ENCODE measurements around the gene ZC3H4. TPM values are rescaled to one million over a fixed set of nuclear protein-coding genes. Genes with fewer than 3 reads are reported as not detected.

ZC3H4 gene
- total RNA-seq, 1 experiment from 2014 or later = 45.1 TPM

- no peak; the same call in 1 of the 2 replicates for TF ChIP-seq CBX3 (IDR thresholded peaks at IDR 0.05; ENCODE audit: low read depth)
- TF ChIP-seq ATF3 (IDR thresholded peaks at IDR 0.05) = no peak
- TF ChIP-seq YY1 (IDR thresholded peaks at IDR 0.05; ENCODE audit: extremely low read depth, insufficient replicate concordance, low read depth, low read length) = no peak
- no peak for TF ChIP-seq SRF (IDR thresholded peaks at IDR 0.05; ENCODE audit: low read depth)
- TF ChIP-seq ZNF274 (IDR thresholded peaks at IDR 0.05; ENCODE audit: low read depth, low read length) = no peak
Observed at GRCh38 chr19:47035127-47036096, 78.2 kb downstream of the ZC3H4 start (continued).

- RAD21 ChIA-PET (ENCODE audit: low non-redundant PET in 1 of 2, low total read pairs in 2 of 2, uncharacterized antibody in 2 of 2, unreplicated experiment in 2 of 2) = no interaction called here
- BruUV-seq (replicated peaks) = no TSS peak
Observed at GRCh38 chr19:47032171-47032811, 81.3 kb downstream of the ZC3H4 start.

More at GRCh38 chr19:47032171-47032811, 81.3 kb downstream of the ZC3H4 start:
- H3K4me2 ChIP-seq (ENCODE audit: low read length) = peak overlapping the region; percentile 54
- DNase-seq (ENCODE audit: low read depth, low spot score) (peak; percentile 32), ATAC-seq (peak; percentile 68)
- no peak overlapping the region for H3K4me3 ChIP-seq (replicated peaks in 1 of 2; ENCODE audit: low read depth in 1 of 2, low read length in 2 of 2)
- H3K9me2 ChIP-seq (ENCODE audit: insufficient read depth) = no peaks in the 10 kb centered on the region
- H2AFZ ChIP-seq (ENCODE audit: low read depth, low read length, poor library complexity, severe bottlenecking) = no peak overlapping the region
- TF ChIP-seq RAD21 (IDR thresholded peaks at IDR 0.05; ENCODE audit: low read depth) (peak; percentile 72), REST (IDR thresholded peaks at IDR 0.05; ENCODE audit: low read depth) (no peak), CTCF (IDR thresholded peaks at IDR 0.05 in 2 of 3, conservative IDR thresholded peaks at IDR 0.05 in 1 of 3; ENCODE audit: borderline replicate concordance in 1 of 3, insufficient read depth in 1 of 3, low read depth in 2 of 3, low read length in 2 of 3) (peak; percentile 73 to 93 (median 90); a peak in 5 of 6 replicates)
- H3K79me2 ChIP-seq (ENCODE audit: insufficient read depth, low read length) = no peaks in the 10 kb centered on the region
- no peaks in the 10 kb centered on the region for H3K9me3 ChIP-seq (ENCODE audit: control insufficient read depth in 1 of 2, insufficient read depth in 1 of 2, low read depth in 1 of 2, low read length in 2 of 2)
- no peaks in the 10 kb centered on the region for H4K20me1 ChIP-seq (ENCODE audit: insufficient read depth)
- POLR2A ChIA-PET = no interaction called here
- H3K36me3 ChIP-seq (ENCODE audit: control insufficient read depth in 1 of 2, insufficient read depth in 2 of 2, low read length in 2 of 2) = no peaks in the 10 kb centered on the region
- H3K4me1 ChIP-seq (ENCODE audit: control insufficient read depth in 1 of 2, insufficient read depth in 2 of 2, low read length in 2 of 2) = peaks cover 22 to 31% of the 10 kb centered on the region in 2 experiments
- no peak overlapping the region for H3K27ac ChIP-seq (ENCODE audit: low read depth, low read length)
- intact Hi-C loops (cut with micrococcal nuclease) = loop anchor here (1.0 kb wide), 1 partner anchor 19 kb away; no protein-coding TSS in a partner anchor
- no peaks in the 10 kb centered on the region for H3K27me3 ChIP-seq (ENCODE audit: insufficient read depth, low read length)
- no peak overlapping the region for H3K9ac ChIP-seq (ENCODE audit: low read length)
- CTCF ChIA-PET = no interaction called here
